Dedifferentiated amniotic fluid mesenchymal stem cell (primary cell): Measurements from ENCODE around the gene CYP11A1.

ENCODE experiments used
- DNase-seq: peaks from one replicate; pipeline ENCODE4 v3.0.0-alpha.2; 2016; ENCODE audit errors: extremely low spot score

CYP11A1 gene

GRCh38 chr15:74388363-74388951, 21.0 kb upstream of the CYP11A1 start:
- DNase-seq: no peak

DNA sequence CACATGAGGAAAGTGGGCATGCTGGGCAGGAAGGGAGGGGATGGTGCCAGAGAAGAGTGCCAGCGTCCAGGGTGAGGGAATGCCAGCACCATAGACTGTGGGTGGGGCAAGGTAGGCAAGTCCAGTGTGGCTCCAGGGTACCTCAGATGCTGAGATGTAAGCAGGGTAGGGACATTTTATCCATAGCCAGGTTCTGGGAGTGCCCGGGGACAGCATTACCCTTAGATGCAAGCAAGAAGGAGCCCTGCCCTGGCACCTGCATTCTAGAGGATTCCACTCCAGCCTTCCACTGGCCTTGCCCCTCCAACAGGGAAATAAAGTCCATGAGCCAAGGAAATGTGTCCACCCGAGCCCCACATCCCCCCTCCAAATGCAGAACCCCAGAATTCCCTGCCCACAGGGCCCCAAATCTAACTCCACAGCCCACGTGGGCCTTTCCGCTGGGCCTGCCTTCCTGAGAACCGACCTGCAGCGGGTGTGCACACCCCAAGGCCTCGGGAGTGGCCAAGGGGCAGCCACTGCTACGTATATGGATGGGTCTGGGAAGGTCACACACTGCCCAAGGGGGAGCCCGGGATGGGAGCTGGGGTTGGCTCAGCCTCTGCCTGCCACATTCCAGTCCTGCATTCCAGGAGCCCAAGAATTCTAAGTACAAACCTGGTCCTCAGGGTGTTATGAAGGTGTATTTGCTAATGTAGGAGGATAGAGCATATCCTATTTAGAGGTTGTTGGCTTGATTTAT, 20.3 kb upstream of the CYP11A1 start:
- no peak for DNase-seq

DNA sequence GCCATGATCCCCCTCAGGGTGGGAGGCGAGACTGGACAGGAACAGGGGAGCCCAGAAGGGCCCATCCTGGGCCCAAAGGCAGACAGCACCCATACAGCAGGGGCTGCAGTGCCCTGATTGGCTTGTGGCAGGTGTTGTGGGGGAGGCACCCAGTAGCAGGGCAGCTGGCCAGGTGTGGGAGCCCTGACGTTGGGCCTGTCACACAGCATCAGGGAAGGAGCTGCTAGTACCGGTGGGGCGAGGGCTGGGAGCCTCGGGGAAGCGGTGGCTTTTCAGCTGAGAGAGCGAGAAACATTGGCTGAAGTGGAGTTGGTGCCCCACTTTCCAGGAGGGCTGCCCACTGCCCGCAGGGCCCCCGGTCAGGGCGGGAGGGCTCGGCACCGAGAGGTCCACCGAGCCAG, 19.7 kb upstream of the CYP11A1 start:
- no peak for DNase-seq

DNA sequence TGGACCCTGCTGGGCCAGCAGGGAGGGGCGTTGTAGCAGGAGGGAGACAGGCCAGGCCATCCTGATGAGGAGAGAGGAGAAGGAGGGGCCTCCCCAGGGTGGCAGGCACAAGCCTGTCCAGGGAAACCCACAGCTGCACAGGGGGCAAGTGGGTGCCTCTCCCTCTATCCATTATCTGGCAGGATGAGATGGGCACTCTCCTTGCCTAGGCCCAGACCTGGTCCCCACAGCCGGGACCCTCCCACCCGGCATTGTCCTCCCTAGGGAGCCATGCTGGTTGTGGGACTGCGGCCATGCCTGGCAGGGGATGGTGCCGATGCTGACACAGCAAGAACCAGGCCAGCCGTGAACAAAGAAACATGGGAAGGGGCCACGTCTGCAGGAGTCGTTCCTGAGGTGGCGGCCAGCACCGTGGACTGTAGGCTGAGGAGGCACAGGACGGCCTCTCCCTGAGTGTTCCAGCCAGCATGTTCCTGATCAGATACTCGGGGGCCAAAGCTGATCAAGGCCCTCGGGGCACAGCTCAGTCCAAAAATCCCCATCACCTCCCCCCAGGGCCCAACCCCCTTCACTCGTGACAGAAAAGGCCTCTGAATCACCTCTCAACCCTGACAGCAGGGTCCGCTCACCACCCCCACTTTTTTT, 19.2 kb upstream of the CYP11A1 start:
- no peak for DNase-seq

GRCh38 chr15:74385733-74386132, 18.3 kb upstream of the CYP11A1 start:
- DNase-seq: no peak

DNA sequence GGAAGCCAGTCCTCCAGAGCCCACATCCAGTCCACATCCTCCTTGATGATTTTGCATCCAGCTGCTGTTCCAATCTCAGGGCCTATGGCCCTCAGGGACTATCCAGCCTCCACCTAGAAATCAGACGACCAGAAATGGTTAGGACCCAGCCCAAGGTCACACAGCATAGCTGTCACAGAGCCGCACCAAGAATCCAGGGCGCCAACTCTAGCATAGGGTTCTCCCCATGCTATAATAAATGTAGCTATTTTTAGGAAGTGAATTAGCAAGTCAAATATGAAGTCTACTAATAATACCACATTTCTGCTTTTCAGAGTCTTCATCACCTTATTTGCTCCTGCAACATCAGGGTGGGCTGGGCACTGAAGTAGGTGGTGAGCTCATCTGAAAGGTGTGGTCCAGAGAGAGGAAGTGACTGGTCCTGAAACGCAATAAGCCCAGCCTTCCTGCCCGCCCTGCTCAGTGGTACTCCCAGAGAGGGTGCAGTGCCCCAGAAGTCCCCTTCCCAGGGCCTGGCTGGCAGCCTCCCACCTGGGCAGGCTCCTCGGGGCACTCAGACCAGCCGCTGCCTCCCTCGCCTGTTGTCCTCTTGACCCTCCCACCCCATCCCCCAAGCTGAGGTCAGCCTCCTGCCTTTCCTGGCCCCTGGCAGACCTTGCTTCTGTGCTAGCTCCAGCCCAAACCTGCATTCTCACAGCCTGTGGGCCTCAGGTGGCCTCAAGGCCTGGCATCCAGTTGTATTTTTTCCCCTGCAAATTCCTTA, 17.6 kb upstream of the CYP11A1 start:
- DNase-seq: no peak

DNA sequence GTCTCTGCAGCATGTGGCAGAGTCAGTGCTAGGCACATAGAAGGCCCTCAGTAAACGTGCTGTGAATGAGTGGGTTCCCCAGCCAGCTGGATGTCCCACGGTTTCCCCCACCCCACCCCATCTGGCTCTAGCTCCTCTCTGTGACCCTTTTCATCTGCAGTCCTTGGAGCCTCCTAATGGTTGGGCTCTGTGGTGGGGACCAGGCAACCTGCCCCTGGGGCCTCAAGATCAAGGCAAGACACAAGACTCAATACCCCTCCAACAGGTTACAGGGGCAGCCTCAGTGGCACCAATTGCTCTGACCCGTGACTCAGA, 17.1 kb upstream of the CYP11A1 start:
- no peak for DNase-seq

GRCh38 chr15:74383695-74384565, 16.5 kb upstream of the CYP11A1 start:
- no peak for DNase-seq

- no peak for DNase-seq
Observed at GRCh38 chr15:74383286-74383685, 15.8 kb upstream of the CYP11A1 start.

- peak; percentile 71 for DNase-seq
Observed at GRCh38 chr15:74382004-74382816, 14.8 kb upstream of the CYP11A1 start.

DNA sequence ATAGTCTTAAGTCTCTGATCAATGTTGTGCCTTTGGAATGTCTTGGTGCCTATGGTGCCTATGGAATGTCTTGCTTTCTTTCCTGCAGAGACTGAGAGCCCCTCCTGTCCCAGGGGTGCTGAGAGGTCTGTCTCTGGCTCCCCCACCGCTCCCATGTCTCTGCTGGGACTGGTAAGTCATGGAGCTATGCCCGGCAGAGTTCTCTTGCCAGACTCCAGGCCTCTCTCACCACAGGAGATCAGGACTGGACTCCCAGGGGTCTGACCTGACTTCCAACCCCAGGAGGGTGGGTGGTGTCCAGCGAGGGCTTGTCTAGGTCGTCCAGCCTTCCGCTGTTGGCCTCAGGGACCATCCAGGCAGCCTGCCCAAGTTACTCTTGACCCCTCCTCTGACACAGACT, 14.0 kb upstream of the CYP11A1 start:
- DNase-seq: no peak

- no peak for DNase-seq
Observed at GRCh38 chr15:74381190-74381453, 13.7 kb upstream of the CYP11A1 start.

GRCh38 chr15:74380361-74381189, 13.1 kb upstream of the CYP11A1 start:
- DNase-seq: no peak

DNA sequence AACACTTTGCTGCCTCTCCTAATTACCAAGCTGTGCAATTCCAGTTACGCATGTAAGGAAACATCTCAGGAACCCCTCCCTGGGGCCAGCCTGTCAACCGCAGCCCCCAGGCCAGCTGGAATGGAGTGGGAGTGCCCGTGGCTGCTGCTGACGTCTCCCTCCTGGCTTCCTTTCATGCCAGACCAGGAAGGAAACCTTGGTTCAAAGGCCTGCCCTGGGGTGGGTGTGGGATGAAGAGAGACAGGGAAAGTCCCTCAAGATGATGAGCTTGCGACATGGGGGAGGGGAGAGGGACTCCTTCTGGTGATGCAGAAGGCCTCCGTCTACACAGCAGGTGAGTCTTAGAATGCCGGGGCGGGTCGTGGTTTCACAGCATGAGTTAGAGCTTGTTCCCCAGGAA, 11.4 kb upstream of the CYP11A1 start:
- no peak for DNase-seq

DNA sequence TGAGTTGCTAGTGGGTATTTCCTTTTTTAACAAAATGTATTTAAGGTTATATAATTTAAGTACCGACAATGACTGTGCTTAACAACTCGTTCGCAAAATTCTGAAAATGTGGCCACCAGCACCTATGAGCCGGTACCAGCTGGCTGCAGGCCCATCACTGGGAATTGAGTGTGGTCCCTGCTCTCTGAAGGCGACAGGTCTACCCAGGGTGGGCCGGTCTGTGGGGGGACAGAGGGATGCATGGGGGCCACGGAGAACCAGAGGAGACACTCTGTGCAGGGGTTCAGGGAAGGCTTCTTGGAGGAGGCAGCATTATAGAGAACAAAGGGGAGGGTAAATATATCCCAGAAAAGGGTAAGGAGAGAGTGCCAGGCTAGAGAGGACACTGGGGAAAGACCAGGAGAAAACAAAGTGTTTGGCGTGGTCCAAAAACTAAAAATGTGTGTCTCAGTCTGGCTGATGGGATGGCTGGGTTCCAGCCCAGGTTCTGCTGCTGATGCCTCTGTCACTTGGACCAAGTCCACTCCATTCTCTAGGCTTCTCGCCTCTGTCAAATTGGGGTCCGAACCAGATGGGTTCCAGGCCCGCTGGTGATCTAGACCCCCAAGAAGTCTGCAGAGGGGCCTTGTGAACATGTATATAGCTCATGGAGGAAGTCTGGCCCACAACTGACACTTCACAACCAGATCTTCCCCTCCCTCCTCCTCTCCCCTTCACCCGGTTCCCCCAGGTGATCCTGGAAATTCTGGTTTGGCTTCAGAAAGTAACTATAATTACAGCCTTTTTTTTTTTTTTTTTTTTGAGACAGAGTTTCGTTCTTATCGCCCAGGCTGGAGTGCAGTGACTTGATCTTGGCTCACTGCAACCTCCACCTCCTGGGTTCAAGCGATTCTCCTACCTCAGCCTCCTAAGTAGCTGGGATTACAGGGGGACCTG, 10.7 kb upstream of the CYP11A1 start:
- DNase-seq: no peak

- DNase-seq: no peak
Observed at GRCh38 chr15:74376825-74377581, 9.6 kb upstream of the CYP11A1 start.

DNA sequence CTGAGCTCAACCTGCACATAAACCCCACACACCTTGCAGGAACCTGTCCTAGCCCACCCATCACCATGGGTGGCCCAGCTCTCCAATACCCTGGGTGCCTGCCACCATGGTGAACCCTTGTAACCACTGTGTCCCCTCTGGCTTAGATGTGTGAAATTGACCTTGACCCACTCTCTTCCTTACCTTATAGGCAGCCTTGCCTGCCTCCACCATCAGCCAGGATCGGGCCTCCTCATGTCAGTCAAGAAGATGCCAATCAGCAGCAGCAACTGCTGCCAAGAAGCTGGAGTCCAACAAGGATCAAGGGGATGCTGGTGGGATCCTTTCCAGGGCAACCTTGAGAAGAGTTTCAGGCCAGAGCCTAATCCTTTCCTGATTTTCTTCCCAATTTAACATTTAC, 8.8 kb upstream of the CYP11A1 start:
- DNase-seq: no peak

- DNase-seq: peak; percentile 91
Observed at GRCh38 chr15:74375303-74375693, 7.9 kb upstream of the CYP11A1 start.
